Lower leg skin (tissue), 3 donors: ENCODE results near the gene RNF19B.

ENCODE experiments used
- CTCF ChIP-seq, 3 donors: fragments of 450-650 bp; IDR thresholded peaks; one replicate each; pipeline ENCODE4 v1.5.1; 2016; ENCODE audit warnings: antibody characterized with exemption in 3 of 3, mild to moderate bottlenecking in 3 of 3, moderate library complexity in 2 of 3
- POLR2A ChIP-seq, 2 donors: fragments of 450-650 bp; IDR thresholded peaks; one replicate each; pipeline ENCODE4 v1.6.1; 2016 to 2017; ENCODE audit warnings: antibody characterized with exemption in 2 of 2, mild to moderate bottlenecking in 1 of 2, moderate library complexity in 1 of 2

- TF ChIP-seq CTCF (IDR thresholded peaks at IDR 0.05): no peak
- TF ChIP-seq POLR2A (IDR thresholded peaks at IDR 0.05): no peak
These were observed 59.8 kb downstream of the RNF19B start for GRCh38 chr1:32904797-32905196.
